Peyer's patch (tissue), 4 donors: ENCODE measurements around the gene FFAR4. TPM values are rescaled to one million over a fixed set of nuclear protein-coding genes. Genes with fewer than 3 reads are reported as not detected.

Experiments used
- DNase-seq, 3 donors: peaks; one replicate each; pipeline ENCODE4 v3.0.0-alpha.2; 2017 to 2019
- H3K27ac ChIP-seq, 4 donors: fragments of 200-600 bp; sonication (generic); one replicate each; pipeline ENCODE4 v1.5.1; 2016 to 2019
- H3K27me3 ChIP-seq, 2 donors: fragments of 200-600 bp; sonication (generic); one replicate each; pipeline ENCODE4 v1.5.1; 2019
- H3K36me3 ChIP-seq, 3 donors: fragments of 200-600 bp; sonication (generic); one replicate each; pipeline ENCODE4 v1.5.1; 2016 to 2019
- H3K4me1 ChIP-seq, 4 donors: fragments of 200-600 bp; sonication (generic); one replicate each; pipeline ENCODE4 v1.5.1; 2016 to 2019
- H3K4me3 ChIP-seq, 4 donors: fragments of 200-600 bp; sonication (generic); 1 replicate in 3 of 4; 2 replicates in 1 of 4; pipeline ENCODE4 v1.5.1; 2016 to 2019; ENCODE audit warnings: mild to moderate bottlenecking in 1 of 4
- H3K9me3 ChIP-seq, 4 donors: fragments of 200-600 bp; sonication (generic); one replicate each; pipeline ENCODE4 v1.5.1; 2016 to 2019; ENCODE audit warnings: mild to moderate bottlenecking in 1 of 4
- POLR2A ChIP-seq, 2 donors: fragments of 450-650 bp; IDR thresholded peaks; one replicate each; pipeline ENCODE4 v1.5.1; 2017; ENCODE audit warnings: antibody characterized with exemption in 2 of 2, mild to moderate bottlenecking in 2 of 2, moderate library complexity in 2 of 2
- total RNA-seq, 4 donors: library from RNA; depleted of rRNA; stranded (reverse); fragments of >200 nt; gene quantifications; one replicate each; pipeline ENCODE4 v1.1.0, GENCODE V29; 2016
- TF ChIP-seq, protein P1 (sequence below), 6 experiments: fragments of 450-650 bp in 4 of 6; fragments of 200-600 bp in 2 of 6; sonication (generic) in 1 of 6; IDR thresholded peaks; one replicate each; pipeline ENCODE4 v1.5.1; 2017 to 2019; ENCODE audit warnings: antibody characterized with exemption in 6 of 6, mild to moderate bottlenecking in 3 of 6, moderate library complexity in 1 of 6

FFAR4 gene
- total RNA-seq, 4 donors from 2014 or later = 0.80 to 2.5 (median 2.3) TPM; not detected in 1

DNA sequence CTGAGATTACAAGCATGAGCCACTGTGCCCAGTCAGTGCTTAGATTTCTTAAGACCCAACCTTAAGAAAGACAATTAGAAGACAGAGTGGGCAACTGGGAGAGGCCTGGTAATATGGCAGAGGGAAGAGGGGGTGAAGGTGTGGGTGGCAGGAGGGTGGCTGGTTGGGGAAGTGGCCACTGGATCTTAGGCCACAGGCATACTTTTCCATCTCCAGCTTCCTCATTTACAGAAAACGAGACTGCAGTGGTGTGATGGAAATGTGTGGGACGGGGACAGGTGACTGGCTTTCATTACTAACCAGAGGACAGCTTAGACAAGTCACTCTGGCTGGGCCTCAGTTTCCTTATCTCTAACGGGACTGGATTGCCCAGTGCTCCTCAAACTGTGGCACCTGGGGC is 1.0 kb upstream of the FFAR4 start:
- no peak overlapping the region for H3K4me3 ChIP-seq
- no peaks in the 10 kb centered on the region for H3K36me3 ChIP-seq
- no peak for DNase-seq
- no peaks in the 10 kb centered on the region for H3K9me3 ChIP-seq
- no peak overlapping the region for H3K27ac ChIP-seq
- no peak for TF ChIP-seq POLR2A (IDR thresholded peaks at IDR 0.05)
- TF ChIP-seq, protein P1, sequence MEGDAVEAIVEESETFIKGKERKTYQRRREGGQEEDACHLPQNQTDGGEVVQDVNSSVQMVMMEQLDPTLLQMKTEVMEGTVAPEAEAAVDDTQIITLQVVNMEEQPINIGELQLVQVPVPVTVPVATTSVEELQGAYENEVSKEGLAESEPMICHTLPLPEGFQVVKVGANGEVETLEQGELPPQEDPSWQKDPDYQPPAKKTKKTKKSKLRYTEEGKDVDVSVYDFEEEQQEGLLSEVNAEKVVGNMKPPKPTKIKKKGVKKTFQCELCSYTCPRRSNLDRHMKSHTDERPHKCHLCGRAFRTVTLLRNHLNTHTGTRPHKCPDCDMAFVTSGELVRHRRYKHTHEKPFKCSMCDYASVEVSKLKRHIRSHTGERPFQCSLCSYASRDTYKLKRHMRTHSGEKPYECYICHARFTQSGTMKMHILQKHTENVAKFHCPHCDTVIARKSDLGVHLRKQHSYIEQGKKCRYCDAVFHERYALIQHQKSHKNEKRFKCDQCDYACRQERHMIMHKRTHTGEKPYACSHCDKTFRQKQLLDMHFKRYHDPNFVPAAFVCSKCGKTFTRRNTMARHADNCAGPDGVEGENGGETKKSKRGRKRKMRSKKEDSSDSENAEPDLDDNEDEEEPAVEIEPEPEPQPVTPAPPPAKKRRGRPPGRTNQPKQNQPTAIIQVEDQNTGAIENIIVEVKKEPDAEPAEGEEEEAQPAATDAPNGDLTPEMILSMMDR (IDR thresholded peaks at IDR 0.05) = no peak
- H3K4me1 ChIP-seq = peaks cover 0 to 13% (median 0%) of the 10 kb centered on the region in 4 donors
- H3K27me3 ChIP-seq = peaks cover 0 to 7% of the 10 kb centered on the region in 2 donors

GRCh38 chr10:93567277-93568104 is 1.0 kb downstream of the FFAR4 start:
- Histone ChIP-seq H3K27ac (no peak overlapping the region), H3K27me3 (peaks cover 0 to 7% of the 10 kb centered on the region in 2 donors), H3K9me3 (no peaks in the 10 kb centered on the region), H3K4me3 (peak overlapping the region in 2 of 4 donors; percentile 35 to 44), H3K36me3 (no peaks in the 10 kb centered on the region), H3K4me1 (peaks cover 0 to 13% (median 0%) of the 10 kb centered on the region in 4 donors)
- DNase-seq = no peak
- TF ChIP-seq, protein P1 (IDR thresholded peaks at IDR 0.05) = no peak
- no peak for TF ChIP-seq POLR2A (IDR thresholded peaks at IDR 0.05)

- DNase-seq = no peak
- TF ChIP-seq, protein P1 (IDR thresholded peaks at IDR 0.05) = no peak
- no peak for TF ChIP-seq POLR2A (IDR thresholded peaks at IDR 0.05)
- Histone ChIP-seq H3K27ac (no peak overlapping the region), H3K4me3 (peak overlapping the region in 2 of 4 donors; percentile 0 to 25), H3K4me1 (peaks cover 0 to 18% (median 0%) of the 10 kb centered on the region in 4 donors), H3K36me3 (no peaks in the 10 kb centered on the region), H3K9me3 (no peaks in the 10 kb centered on the region), H3K27me3 (peaks cover 0 to 7% of the 10 kb centered on the region in 2 donors)
Measured at GRCh38 chr10:93568105-93568390, 1.6 kb downstream of the FFAR4 start.

DNA sequence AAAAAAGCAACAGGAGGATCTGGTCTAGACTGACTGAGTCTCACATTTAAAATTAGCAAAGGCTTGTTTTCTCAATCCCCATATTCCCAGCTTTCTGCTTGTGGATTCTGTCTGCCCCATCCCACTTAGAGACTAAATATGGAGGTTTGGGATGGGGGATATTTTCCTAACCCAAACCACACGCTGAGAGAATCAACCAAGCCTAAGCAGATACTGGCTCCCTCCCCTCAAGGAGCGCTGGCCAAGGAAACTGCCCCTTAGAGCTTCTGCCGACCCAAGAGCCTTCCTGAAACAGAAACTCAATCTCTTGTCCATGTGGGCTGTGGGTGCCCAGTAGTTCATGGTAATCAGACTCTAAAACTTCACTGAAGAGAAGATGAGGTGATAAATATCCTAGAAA is 3.9 kb downstream of the FFAR4 start:
- H3K27me3 ChIP-seq = peaks cover 0 to 7% of the 10 kb centered on the region in 2 donors
- no peak for DNase-seq
- H3K4me1 ChIP-seq = peaks cover 0 to 18% (median 0%) of the 10 kb centered on the region in 4 donors
- no peak overlapping the region for H3K27ac ChIP-seq
- TF ChIP-seq POLR2A (IDR thresholded peaks at IDR 0.05) = no peak
- TF ChIP-seq, protein P1 (IDR thresholded peaks at IDR 0.05) = no peak
- H3K36me3 ChIP-seq = no peaks in the 10 kb centered on the region
- no peaks in the 10 kb centered on the region for H3K9me3 ChIP-seq
- no peak overlapping the region for H3K4me3 ChIP-seq

DNA sequence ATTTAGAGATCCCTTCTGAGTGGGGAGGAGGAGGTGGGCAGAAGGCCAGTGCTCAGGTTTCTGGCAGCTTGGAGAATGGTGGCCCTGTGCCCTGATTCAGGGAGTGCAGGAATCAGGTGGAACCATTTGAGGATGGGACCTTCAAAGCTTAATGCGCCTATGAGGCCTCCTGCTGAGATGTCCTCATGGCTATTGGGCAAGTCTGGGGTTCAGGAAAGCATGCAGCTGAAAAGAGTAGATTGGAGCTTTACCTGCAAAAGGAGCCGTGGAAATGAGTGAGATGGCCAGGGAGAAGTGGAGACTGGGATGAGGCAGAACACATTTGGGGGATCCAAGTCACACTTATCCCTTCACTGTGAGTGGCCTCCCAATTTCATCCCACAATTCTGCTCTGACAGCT is 6.1 kb downstream of the FFAR4 start:
- TF ChIP-seq, protein P1 (IDR thresholded peaks at IDR 0.05) = no peak
- no peak for TF ChIP-seq POLR2A (IDR thresholded peaks at IDR 0.05)
- no peak overlapping the region for H3K4me3 ChIP-seq
- no peak overlapping the region for H3K27ac ChIP-seq
- H3K27me3 ChIP-seq = no peaks in the 10 kb centered on the region
- no peaks in the 10 kb centered on the region for H3K9me3 ChIP-seq
- H3K36me3 ChIP-seq = no peaks in the 10 kb centered on the region
- no peak for DNase-seq
- H3K4me1 ChIP-seq = peaks cover 0 to 4% (median 0%) of the 10 kb centered on the region in 4 donors
